ENCODE results near the gene MEGF11. TPM values are rescaled to one million over a fixed set of nuclear protein-coding genes. Genes with fewer than 3 reads are reported as not detected.

The MEGF11 gene
- total RNA-seq, 6 experiments from 2014 or later: not detected

DNA sequence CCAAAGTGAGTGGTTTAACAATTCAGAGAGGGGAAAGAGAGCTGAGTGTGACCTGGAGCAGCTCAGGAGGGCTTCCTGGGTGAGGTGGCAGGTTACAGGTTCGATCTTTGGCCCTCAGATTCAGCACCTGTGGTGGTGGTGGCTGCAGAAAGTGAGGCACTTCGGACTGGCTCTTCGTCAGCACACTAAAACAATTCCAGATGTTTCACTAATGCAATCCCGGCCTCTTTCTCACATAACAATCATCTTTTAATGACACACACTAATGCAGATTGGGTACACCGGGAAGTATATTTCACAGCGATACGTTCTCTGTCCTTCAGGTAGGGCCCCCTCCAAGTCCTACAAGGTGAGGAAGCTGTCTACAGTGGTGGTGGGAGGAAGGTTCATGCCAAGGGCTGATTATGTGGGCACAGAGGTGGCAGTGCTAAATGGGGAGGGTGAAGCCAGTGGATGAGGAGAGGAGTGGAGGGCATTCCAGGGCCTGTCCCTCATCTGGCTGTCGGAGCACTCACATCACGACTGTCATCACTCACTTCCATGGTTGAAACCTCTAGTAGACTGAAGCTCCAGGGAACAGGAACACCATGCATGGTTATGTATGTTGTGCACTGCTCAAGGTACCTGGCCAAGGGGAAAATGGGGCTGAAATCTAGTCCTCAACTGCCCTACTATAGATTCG lies 213.2 kb downstream of the MEGF11 start:
- H3K4me3 ChIP-seq: no peak overlapping the region
- ATAC-seq (no peak), DNase-seq (no peak)
- H3K36me3 ChIP-seq: no peaks in the 10 kb centered on the region
- no peaks in the 10 kb centered on the region for H3K4me1 ChIP-seq
- TF ChIP-seq, protein P1, sequence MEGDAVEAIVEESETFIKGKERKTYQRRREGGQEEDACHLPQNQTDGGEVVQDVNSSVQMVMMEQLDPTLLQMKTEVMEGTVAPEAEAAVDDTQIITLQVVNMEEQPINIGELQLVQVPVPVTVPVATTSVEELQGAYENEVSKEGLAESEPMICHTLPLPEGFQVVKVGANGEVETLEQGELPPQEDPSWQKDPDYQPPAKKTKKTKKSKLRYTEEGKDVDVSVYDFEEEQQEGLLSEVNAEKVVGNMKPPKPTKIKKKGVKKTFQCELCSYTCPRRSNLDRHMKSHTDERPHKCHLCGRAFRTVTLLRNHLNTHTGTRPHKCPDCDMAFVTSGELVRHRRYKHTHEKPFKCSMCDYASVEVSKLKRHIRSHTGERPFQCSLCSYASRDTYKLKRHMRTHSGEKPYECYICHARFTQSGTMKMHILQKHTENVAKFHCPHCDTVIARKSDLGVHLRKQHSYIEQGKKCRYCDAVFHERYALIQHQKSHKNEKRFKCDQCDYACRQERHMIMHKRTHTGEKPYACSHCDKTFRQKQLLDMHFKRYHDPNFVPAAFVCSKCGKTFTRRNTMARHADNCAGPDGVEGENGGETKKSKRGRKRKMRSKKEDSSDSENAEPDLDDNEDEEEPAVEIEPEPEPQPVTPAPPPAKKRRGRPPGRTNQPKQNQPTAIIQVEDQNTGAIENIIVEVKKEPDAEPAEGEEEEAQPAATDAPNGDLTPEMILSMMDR (IDR thresholded peaks at IDR 0.05): no peak
- no peaks in the 10 kb centered on the region for H3K9me3 ChIP-seq
- no peak overlapping the region for H3K27ac ChIP-seq
- H3K27me3 ChIP-seq: no peaks in the 10 kb centered on the region
- 71% methylated on average over 7 of the region's 10 CpGs for WGBS (ENCODE audit: insufficient coverage, low coverage, low lambda C conversion rate, missing lambda C conversion rate)
- intact Hi-C loops (cut with DNase I): no loop called here

DNA sequence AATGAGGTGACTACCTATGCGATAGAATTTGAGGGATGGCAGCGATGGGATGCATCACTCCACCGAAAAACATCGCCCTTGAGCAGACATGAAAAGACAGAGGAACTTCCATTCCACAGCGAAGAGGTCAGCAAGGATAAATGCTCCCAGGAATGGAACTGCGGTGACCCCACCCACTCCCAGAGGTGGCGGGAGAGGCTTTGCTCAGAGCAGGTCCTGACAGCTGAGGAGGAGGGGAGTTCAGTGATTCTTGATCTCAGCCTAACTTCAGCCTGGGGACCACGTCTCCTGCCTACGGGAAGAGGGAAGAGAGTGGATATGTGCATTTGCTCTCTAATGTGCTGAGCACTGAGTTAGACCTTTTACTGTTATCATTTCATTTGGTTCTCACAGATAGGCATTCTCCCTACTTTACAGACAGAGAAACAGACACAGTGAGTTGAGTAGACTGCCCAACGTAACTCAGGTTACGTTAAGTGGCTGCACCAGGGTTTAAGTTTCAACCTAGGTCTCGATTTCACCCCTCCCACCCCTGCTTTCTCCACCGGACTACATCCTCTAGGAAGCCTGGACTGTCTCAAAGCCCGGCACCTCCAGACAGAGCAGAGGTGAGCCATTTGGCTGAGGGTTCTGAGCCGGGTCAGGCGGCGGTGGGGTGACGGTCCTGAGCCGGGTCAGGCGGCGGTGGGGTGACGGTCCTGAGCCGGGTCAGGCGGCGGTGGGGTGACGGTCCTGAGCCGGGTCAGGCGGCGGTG lies 214.3 kb downstream of the MEGF11 start:
- intact Hi-C loops (cut with DNase I): no loop called here
- Histone ChIP-seq H3K27ac (no peak overlapping the region), H3K36me3 (no peaks in the 10 kb centered on the region), H3K9me3 (no peaks in the 10 kb centered on the region), H3K27me3 (no peaks in the 10 kb centered on the region), H3K4me3 (no peak overlapping the region), H3K4me1 (no peaks in the 10 kb centered on the region)
- ATAC-seq (no peak), DNase-seq (no peak)
- TF ChIP-seq, protein P1 (IDR thresholded peaks at IDR 0.05): no peak
- no peak for TF ChIP-seq POLR2A (IDR thresholded peaks at IDR 0.05)
- 24% methylated on average over 10 of the region's 29 CpGs for WGBS (ENCODE audit: insufficient coverage, low coverage, low lambda C conversion rate, missing lambda C conversion rate)

DNA sequence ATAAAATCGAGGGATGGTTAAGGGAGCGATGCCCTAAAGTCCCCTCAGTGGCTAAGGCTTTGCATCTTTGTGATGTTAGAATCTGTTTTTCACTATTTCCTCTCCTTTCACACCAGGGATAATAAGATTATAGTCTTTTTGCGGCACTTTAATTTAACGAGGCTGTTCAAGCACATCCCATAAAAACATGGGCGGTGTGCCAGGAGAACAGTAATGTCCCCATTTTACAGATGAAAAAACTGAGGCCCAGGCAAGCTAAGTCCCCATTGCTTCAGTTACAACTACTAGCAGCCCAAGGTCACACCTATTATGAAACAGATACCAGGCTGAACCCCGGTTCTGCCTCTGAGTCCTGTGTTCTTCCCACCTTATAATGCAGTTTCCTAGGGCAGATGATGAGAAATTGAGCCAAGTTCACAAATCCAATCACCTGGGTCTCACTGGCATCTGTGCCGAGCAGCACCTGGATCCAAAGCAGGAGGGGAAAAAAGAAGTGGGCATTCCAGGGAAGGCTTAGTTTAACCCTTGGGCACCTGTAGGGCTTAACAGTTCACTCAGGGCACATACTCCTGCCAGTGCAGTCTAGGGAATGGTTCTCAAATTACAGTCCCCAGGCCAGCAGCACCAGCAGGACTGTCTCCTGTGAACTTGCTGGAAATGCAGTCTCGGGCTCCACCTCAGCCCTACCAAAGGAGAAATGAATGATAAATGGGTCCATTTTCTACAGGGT lies 215.0 kb downstream of the MEGF11 start:
- WGBS (ENCODE audit: insufficient coverage, low coverage, low lambda C conversion rate, missing lambda C conversion rate): 49% methylated on average over 8 of the region's 8 CpGs
- Histone ChIP-seq H3K27me3 (no peaks in the 10 kb centered on the region), H3K27ac (no peak overlapping the region), H3K4me1 (no peaks in the 10 kb centered on the region), H3K4me3 (no peak overlapping the region), H3K36me3 (no peaks in the 10 kb centered on the region), H3K9me3 (no peaks in the 10 kb centered on the region)
- intact Hi-C loops (cut with DNase I): no loop called here
- TF ChIP-seq POLR2A (IDR thresholded peaks at IDR 0.05): no peak
- TF ChIP-seq, protein P1 (IDR thresholded peaks at IDR 0.05): no peak
- DNase-seq (no peak), ATAC-seq (no peak)

GRCh38 chr15:66036859-66037258 lies 216.7 kb downstream of the MEGF11 start:
- H3K9me3 ChIP-seq: no peaks in the 10 kb centered on the region
- H3K27ac ChIP-seq: no peak overlapping the region
- H3K4me1 ChIP-seq: no peaks in the 10 kb centered on the region
- DNase-seq: no peak
- ATAC-seq: no peak
- WGBS (ENCODE audit: insufficient coverage, low coverage, low lambda C conversion rate, missing lambda C conversion rate): 44% methylated on average over 1 of the region's 5 CpGs
- no peak overlapping the region for H3K4me3 ChIP-seq
- TF ChIP-seq, protein P1 (IDR thresholded peaks at IDR 0.05): no peak
- TF ChIP-seq POLR2A (IDR thresholded peaks at IDR 0.05): no peak
- no peaks in the 10 kb centered on the region for H3K36me3 ChIP-seq
- intact Hi-C loops (cut with DNase I): no loop called here
- H3K27me3 ChIP-seq: no peaks in the 10 kb centered on the region

Data from right lobe of liver (tissue), 6 donors.